AG08395 (cell line): ENCODE data around the gene NCR3LG1.

Experiments
- DNase-seq: peaks from one replicate; pipeline ENCODE4 v3.0.0; 2012; ENCODE audit warnings: mixed read lengths, low spot score

The NCR3LG1 gene

GRCh38 chr11:17371614-17372013, 20.0 kb downstream of the NCR3LG1 start:
- no peak for DNase-seq

DNA sequence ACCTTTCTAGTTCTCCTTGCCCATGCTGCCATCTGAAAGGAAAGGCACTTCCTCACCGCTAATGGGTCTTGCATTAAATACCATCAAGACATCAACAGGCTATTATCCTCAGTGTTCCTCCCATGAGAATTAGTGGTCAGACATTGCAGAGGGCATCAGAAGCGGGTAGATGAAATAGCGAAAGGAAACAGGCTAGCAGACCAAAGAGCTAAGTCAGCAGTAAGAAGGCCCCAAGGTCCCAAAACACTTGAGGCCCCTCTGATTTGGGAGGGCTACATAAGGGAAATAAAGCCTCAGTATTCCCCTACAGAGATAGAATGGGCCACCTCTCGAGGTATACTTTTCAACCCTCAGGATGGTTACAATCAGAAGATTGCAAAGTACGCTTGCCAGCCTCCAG, 23.9 kb downstream of the NCR3LG1 start:
- no peak for DNase-seq

DNA sequence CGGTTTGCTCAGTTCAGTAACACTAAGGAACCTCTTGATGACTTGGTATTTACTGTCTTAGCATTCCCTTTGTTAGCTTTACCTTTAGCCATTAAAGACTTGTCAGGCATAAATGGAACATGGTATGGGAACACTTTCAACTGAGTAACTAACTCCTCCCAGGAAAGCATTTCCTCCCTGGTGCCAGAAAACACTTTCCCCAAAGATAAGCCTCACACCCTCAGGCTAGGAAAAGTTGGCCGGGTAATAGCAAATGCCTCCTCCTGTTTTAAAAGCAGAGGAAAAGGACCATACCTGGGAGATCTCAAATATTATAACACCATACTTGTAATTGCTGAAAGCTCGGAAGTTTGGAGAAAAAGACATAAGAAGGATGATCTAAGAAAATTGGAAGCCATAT, 24.9 kb downstream of the NCR3LG1 start:
- no peak for DNase-seq

DNA sequence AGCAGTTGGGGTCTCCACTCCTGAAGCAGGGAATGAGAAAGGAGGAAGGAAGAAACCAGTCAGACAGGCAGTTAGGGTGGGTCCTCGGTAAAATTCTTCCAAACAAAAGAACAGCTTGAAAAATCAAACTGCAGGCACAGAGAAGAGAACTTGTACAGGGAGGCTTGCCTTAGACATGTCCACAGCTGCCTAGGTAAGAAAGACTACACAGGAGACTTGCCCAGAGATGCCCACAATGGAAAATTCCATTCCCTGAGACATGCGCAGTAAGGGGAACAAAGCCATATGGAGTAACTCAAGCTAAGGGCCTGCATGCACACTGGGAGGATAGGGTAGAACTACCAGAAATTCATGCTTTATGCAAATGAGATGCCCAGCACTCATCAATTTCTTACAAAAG, 27.1 kb downstream of the NCR3LG1 start:
- no peak for DNase-seq

GRCh38 chr11:17379383-17380180, 28.0 kb downstream of the NCR3LG1 start:
- no peak for DNase-seq

DNA sequence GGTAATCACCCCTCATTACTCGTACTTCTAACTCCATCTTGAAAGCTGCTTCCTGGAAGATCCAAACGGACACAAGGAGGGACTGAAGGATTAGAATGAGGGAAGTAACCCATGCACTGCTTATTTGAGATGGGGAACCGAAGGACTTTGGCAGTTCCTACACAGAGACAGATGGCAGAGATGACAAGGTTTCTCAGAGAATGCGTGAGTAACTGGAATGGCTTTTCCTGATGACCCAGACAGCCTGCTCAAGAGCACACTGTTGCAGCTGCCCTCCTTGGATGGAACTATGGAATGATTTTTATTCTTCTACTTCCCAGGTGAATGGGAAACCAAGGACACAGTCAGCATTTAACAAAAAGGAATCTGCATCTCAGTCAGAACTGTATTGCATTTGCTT, 29.6 kb downstream of the NCR3LG1 start:
- DNase-seq: peak; percentile 24

GRCh38 chr11:17382046-17382728, 30.6 kb downstream of the NCR3LG1 start:
- no peak for DNase-seq

- no peak for DNase-seq
Observed at GRCh38 chr11:17383461-17383860, 31.9 kb downstream of the NCR3LG1 start.

GRCh38 chr11:17384002-17384511, 32.5 kb downstream of the NCR3LG1 start:
- peak; percentile 68 for DNase-seq

DNA sequence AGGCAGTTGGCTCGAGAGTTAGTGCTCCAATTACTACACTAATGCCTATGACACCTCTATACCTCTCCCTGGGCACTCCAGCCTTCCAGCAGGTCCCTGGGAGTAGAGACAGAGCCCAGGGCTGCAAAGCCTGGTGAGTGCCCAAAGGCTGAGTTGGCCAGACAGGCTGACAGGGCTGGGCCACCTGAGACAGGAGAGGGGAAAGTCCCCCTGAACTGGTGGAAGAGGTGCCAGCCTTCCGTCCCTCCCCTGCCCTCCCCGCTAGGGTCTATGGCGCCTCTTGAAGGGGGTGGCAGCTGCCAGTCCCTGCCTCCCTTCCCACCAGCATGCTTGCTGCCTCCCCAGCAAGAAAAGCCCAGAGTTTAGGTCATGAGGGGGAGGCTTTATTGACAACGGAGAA, 33.9 kb downstream of the NCR3LG1 start:
- DNase-seq: no peak

- no peak for DNase-seq
Observed at GRCh38 chr11:17385926-17386325, 34.3 kb downstream of the NCR3LG1 start.

DNA sequence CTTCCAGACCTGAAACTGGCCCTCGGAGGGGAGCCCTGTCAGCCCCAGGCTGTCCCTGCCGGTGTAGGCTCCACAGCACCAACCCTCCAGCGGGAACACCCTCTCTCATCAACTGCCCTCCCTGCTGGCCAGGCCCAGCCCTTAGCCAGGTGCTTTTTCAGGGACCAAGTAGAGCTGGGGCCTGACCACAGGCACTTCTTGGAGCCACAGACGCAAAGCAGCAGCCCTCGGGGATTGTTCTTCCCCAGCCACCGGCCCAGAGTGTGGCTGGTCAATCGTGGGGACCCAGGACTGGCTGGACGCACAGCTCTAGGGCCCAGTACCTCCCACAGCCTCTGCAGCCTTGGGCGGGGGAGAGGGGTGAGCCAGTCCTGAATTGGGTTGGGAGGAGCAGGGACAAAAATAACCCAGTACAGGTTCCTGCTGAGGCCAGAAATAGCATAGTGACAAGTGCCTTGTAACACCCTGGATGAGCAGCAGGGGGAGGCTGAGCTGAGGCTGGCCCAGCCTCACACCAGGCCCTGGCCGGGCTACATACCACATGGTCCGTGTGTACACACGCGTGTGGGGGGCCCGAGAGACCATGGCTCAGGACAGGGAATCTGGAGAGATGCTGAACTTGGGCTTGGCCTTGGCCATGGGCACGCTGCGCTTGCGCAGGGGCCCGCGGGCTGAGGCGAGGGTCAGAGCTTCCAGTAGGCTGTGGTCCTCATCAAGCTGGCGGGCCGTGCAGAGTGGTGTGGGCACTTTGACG, 34.9 kb downstream of the NCR3LG1 start:
- peak; percentile 65 for DNase-seq

GRCh38 chr11:17387254-17387653, 35.7 kb downstream of the NCR3LG1 start:
- DNase-seq: no peak

DNA sequence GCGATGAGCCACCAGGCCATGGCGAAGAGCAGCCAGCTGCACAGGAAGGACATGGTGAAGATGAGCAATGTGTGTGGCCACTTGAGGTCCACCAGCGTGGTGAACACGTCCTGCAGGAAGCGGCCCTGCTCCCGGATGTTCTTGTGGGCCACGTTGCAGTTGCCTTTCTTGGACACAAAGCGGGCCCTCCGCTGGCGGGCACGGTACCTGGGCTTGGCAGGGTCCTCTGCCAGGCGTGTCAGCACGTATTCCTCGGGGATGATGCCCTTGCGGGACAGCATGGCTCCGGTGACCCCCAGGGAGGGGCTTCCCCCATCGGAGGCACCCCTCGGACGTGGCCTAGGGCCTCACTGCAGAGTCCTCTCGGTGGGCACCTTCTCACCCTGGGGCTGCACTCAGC, 36.2 kb downstream of the NCR3LG1 start:
- no peak for DNase-seq

DNA sequence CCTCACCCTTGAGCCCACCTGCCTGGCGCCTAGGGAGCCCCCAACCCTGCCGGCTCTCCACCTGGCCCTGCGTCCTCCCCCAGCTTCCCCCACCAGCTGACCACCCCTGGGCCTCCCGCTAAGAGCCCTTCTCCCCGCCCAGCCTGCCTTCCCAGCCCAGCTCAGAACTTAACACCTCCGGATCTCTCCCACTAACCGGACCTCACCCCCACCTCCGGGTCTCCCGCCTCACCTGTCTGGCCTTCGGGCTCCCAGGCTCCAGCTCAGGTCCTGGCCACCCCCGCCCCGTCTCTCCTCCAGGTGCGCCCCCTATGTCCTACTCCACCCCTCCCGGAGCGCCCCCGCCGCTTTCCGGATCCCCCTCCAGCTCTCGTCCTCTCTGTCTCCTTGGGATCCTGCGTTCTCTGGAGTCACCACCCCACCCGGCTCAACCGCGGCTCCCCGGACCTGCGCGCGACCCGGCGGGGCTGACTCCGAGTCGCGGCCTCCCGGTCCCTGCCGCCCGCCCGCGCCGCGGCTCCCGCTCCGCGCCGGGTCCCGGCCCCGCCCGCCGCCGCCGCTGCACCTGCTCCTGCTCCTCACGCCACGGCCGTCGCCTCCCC, 37.1 kb downstream of the NCR3LG1 start, which contains the start of gene KCNJ11:
KCNJ11 (minus strand) TSS at position 51 of the 602 bp plus-strand sequence. CDS start 568 bp downstream, outside the sequence.
- DNase-seq: no peak

GRCh38 chr11:17389211-17389956, 37.8 kb downstream of the NCR3LG1 start:
- peak; percentile 65 for DNase-seq

DNA sequence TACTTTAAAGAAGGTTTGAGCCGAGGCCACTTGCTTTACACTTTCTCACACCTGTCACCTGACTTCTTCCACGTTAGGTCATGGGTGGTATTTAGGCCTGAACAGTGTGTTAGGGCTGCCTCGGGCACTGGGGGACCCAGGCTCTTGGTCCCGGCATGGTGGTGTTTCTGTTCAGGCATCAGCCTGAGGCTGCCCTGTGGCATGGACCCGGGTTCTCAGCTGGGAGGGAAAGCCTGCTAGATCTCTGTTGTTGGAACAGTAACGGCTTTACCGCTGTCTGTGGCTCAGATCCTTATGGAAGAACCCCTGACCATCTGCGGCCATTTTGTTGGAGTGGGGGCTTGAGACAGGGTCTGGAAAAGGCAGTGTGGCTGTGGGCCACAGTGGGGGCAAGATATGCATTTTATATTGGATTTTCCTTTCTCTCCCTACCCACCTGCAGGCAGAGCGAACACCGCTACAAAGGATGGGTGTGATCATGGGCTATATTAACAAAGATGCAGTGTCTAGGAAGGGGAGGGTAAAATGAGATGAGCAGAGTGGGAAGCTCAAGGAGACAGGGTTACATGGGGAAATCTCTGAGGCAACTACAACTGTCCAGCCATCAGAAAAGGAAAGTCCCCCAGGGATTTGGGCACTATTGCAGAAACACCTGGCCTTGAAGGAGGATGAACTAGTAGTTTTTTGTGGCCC, 38.5 kb downstream of the NCR3LG1 start:
- DNase-seq: no peak

DNA sequence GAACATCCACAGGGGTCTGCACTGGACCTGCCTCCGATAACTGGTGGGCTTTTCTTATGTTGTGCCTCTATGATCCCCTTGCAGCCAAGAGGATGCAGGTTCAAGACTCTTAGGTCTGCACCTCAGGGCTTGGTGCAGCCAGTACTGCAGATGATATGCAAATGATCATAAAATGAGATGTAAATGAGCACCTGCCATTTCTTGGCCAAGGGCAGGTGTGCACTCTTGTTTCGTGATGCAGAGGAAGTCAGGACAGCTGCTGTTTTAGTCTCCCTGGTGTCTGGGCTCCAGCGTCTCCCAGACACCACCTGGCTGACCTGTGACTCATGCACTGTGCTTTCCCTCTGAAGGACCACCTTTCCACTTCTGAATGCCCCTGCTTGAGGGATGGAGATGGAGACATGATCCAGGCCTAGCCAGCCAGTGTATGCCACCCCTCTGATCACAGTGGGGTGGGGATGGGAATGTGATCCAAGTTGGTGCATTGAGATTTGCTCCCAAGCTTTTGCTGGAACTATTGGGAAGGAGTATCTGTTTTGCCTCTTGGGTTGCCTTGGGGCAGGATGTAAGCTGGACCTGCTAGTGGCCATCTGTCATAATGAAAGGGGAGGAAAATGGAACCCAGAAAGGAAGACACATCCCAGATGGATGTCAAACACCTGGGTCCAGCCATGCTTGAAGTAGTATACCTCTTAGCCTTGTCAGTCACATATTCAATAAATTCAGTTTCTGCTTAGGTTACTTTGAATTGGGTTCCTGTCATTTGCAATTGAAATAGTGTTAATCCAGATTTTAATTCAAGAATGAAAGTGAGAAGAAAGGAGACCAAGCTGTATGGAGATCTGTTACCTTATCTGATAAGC, 40.1 kb downstream of the NCR3LG1 start:
- no peak for DNase-seq

GRCh38 chr11:17392872-17393271, 41.3 kb downstream of the NCR3LG1 start:
- no peak for DNase-seq

DNA sequence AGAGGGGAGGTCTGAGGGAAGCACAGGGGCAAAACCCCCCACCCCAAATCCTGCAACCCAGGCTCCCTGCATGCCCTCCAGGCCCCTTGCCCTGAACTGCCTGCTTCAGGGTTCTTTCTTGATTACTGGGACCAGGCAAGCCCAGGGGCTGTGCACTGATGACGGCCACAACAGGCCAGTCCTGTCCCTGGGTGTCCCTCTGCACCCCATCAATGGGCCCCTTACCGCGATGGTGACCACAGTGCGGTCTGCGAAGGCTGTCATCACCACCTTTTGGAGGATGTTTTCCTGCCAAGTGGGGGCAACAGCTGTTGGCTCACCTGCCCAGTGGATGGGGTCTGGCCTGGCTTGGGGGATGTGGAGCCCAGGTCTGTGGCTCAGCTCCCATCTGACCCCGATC, 41.9 kb downstream of the NCR3LG1 start:
- DNase-seq: no peak
